Osteocyte (in vitro differentiated cells): ENCODE measurements around the gene OR6B3. TPM values are rescaled to one million over a fixed set of nuclear protein-coding genes. Genes with fewer than 3 reads are reported as not detected.

Experiments
- DNase-seq: peaks from one replicate; pipeline ENCODE4 v3.0.0; 2021; ENCODE audit warnings: mixed read lengths; ENCODE audit not compliant: unreplicated experiment; ENCODE audit errors: extremely low spot score
- H3K27ac Mint-ChIP-seq: one replicate; pipeline ENCODE4 v1.8.0; 2021; ENCODE audit warnings: mild to moderate bottlenecking, mixed read lengths; ENCODE audit not compliant: unreplicated experiment
- H3K27me3 Mint-ChIP-seq: one replicate; pipeline ENCODE4 v1.8.0; 2021; ENCODE audit warnings: mixed read lengths; ENCODE audit not compliant: unreplicated experiment
- H3K36me3 Mint-ChIP-seq: one replicate; pipeline ENCODE4 v1.8.0; 2021; ENCODE audit warnings: mixed read lengths; ENCODE audit not compliant: unreplicated experiment
- H3K4me1 Mint-ChIP-seq: one replicate; pipeline ENCODE4 v1.8.0; 2021; ENCODE audit warnings: mixed read lengths; ENCODE audit not compliant: unreplicated experiment
- H3K4me3 Mint-ChIP-seq: one replicate; pipeline ENCODE4 v1.8.0; 2021; ENCODE audit warnings: mild to moderate bottlenecking, moderate library complexity, mixed read lengths; ENCODE audit not compliant: unreplicated experiment
- H3K9me3 Mint-ChIP-seq: one replicate; pipeline ENCODE4 v1.8.0; 2021; ENCODE audit warnings: mixed read lengths; ENCODE audit not compliant: unreplicated experiment
- total RNA-seq: library from RNA; stranded (reverse); gene quantifications from 2 replicates; pipeline ENCODE4 v1.2.1, GENCODE V29; 2021
- TF ChIP-seq, protein P1 (sequence below): fragments of 200-600 bp; sonication (generic); IDR thresholded peaks from 2 replicates; pipeline ENCODE4 v1.5.0; 2021; ENCODE audit warnings: antibody characterized with exemption, mild to moderate bottlenecking, moderate library complexity

OR6B3 gene
- total RNA-seq, 1 donor from 2014 or later, result not detected

- H3K4me1 Mint-ChIP-seq, result no peaks in the 10 kb centered on the region
- H3K27me3 Mint-ChIP-seq, result no peaks in the 10 kb centered on the region
- H3K27ac Mint-ChIP-seq, result no peak overlapping the region
- DNase-seq, result no peak
- peaks cover 27% of the 10 kb centered on the region for H3K36me3 Mint-ChIP-seq
- no peaks in the 10 kb centered on the region for H3K9me3 Mint-ChIP-seq
- H3K4me3 Mint-ChIP-seq, result no peak overlapping the region
- TF ChIP-seq, protein P1, sequence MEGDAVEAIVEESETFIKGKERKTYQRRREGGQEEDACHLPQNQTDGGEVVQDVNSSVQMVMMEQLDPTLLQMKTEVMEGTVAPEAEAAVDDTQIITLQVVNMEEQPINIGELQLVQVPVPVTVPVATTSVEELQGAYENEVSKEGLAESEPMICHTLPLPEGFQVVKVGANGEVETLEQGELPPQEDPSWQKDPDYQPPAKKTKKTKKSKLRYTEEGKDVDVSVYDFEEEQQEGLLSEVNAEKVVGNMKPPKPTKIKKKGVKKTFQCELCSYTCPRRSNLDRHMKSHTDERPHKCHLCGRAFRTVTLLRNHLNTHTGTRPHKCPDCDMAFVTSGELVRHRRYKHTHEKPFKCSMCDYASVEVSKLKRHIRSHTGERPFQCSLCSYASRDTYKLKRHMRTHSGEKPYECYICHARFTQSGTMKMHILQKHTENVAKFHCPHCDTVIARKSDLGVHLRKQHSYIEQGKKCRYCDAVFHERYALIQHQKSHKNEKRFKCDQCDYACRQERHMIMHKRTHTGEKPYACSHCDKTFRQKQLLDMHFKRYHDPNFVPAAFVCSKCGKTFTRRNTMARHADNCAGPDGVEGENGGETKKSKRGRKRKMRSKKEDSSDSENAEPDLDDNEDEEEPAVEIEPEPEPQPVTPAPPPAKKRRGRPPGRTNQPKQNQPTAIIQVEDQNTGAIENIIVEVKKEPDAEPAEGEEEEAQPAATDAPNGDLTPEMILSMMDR, result no peak
Measured at GRCh38 chr2:240002983-240003382, 50.3 kb downstream of the OR6B3 start.

DNA sequence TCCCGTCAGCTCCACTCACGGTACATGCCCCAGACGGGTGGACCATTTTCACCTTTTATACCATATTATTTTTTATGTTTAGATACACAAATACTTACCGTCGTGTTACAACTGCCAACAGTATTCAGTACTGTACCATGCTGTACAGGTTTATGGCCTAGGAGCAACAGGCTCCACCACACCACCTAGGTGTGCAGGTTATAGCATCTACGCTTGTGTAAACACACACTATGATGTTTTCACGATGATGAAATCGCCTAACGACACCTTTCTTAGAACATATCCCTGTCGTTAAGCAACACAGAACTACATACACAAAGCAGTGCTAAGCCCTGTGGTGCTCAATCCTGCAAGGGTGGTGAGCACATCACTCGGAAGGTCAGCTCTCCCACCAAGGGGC, 52.6 kb downstream of the OR6B3 start:
- H3K9me3 Mint-ChIP-seq, result no peaks in the 10 kb centered on the region
- H3K4me1 Mint-ChIP-seq, result peaks cover 3% of the 10 kb centered on the region

GRCh38 chr2:239997686-239998409, 55.5 kb downstream of the OR6B3 start:
- DNase-seq, result no peak
- no peak overlapping the region for H3K27ac Mint-ChIP-seq
- peaks cover 31% of the 10 kb centered on the region for H3K36me3 Mint-ChIP-seq
- no peaks in the 10 kb centered on the region for H3K27me3 Mint-ChIP-seq
- H3K4me1 Mint-ChIP-seq, result peaks cover 3% of the 10 kb centered on the region
- no peak overlapping the region for H3K4me3 Mint-ChIP-seq
- TF ChIP-seq, protein P1, result no peak
- H3K9me3 Mint-ChIP-seq, result no peaks in the 10 kb centered on the region

More for the DNA sequence above, 52.6 kb downstream of the OR6B3 start:
- no peak for DNase-seq
- Mint-ChIP-seq H3K27me3 (no peaks in the 10 kb centered on the region), H3K4me3 (no peak overlapping the region), H3K36me3 (peaks cover 26% of the 10 kb centered on the region), H3K27ac (no peak overlapping the region)
- TF ChIP-seq, protein P1, result no peak

Other genes with a start within 250 kb of the OR6B3 start
- gene NDUFA10, start 28.2 kb downstream of the OR6B3 start, total RNA-seq, result 122 and 130 TPM in 2 replicates
- not detected in 2 replicates for gene OR6B2, start 23.1 kb downstream of the OR6B3 start, total RNA-seq
- 156 TPM in 2 replicates for gene COPS9, start 82.8 kb upstream of the OR6B3 start, total RNA-seq
- not detected in 2 replicates for gene OTOS, start 87.1 kb upstream of the OR6B3 start, total RNA-seq